ENCODE measurements around the gene CDX4. TPM values are rescaled to one million over a fixed set of nuclear protein-coding genes. Genes with fewer than 3 reads are reported as not detected.

CDX4 gene, protein sequence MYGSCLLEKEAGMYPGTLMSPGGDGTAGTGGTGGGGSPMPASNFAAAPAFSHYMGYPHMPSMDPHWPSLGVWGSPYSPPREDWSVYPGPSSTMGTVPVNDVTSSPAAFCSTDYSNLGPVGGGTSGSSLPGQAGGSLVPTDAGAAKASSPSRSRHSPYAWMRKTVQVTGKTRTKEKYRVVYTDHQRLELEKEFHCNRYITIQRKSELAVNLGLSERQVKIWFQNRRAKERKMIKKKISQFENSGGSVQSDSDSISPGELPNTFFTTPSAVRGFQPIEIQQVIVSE
- not detected in 2 replicates for polyA plus RNA-seq

DNA sequence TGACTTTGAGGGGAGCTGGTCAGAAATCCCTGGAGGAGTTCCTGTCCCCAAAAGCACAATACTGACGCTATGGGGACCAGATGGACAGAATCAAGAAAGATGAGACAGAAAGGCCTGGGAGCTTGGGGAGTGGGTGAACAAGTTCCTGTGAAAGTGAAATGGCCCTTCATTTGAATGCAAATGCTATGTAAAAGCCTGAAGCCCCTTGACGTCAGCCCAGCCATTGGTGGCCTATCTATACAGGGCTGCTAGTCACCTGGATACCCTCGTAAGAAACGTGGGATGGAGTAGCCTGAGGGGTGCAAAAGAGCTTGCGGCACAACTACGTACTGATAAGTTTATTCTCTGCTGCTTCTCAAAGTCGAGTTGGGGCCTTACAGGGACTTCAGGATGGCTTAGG, at the start of gene CDX4:
Gene CDX4, plus strand, starts transcription at position 223 of the 400 bp plus-strand sequence. CDS start 201 bp downstream, outside the sequence.

Other genes starting within 250 kb of the CDX4 start
- gene NAP1L2, start 232.2 kb upstream of the CDX4 start, polyA plus RNA-seq = 118 and 139 TPM in 2 replicates
- 9.4 and 10.4 TPM in 2 replicates for gene CHIC1, start 116.1 kb downstream of the CDX4 start, polyA plus RNA-seq

Measured in Purkinje cell (primary cell).